Lower leg skin (tissue), 4 donors: ENCODE measurements around the gene TMEM256. TPM values are rescaled to one million over a fixed set of nuclear protein-coding genes. Genes with fewer than 3 reads are reported as not detected.
A peak's percentile ranks its signal among the peaks of the same experiment; 100 is the strongest.

ENCODE experiments used
- DNase-seq, 2 donors: peaks; one replicate each; pipeline ENCODE4 v3.0.0-alpha.2; 2019; ENCODE audit warnings: low spot score in 2 of 2
- H3K4me3 ChIP-seq: fragments of 200-600 bp; sonication (generic); 2 replicates; pipeline ENCODE4 v1.5.1; 2017; ENCODE audit warnings: mild to moderate bottlenecking, low read depth; ENCODE audit not compliant: poor library complexity, severe bottlenecking
- POLR2A ChIP-seq, 2 donors: fragments of 450-650 bp; IDR thresholded peaks; one replicate each; pipeline ENCODE4 v1.6.1; 2016 to 2017; ENCODE audit warnings: antibody characterized with exemption in 2 of 2, mild to moderate bottlenecking in 1 of 2, moderate library complexity in 1 of 2
- WGBS, 2 donors: methylation state at CpG; one replicate each; pipeline ENCODE4 v1.1.5; 2018; 5-methylcytosine and 5-hydroxymethylcytosine counted together
- intact Hi-C: fragments of 100-400 bp; cut with DNase I; formaldehyde crosslinking; loops from one replicate; pipeline ENCODE4 v1.15.0; 2023; ENCODE audit warnings: low total_unique reads
- total RNA-seq, 4 donors: library from RNA; depleted of rRNA; stranded (reverse); fragments of >200 nt; gene quantifications; one replicate each; pipeline ENCODE4 v1.1.0, GENCODE V29; 2016
- TF ChIP-seq, protein P1 (sequence below), 3 donors: fragments of 450-650 bp; IDR thresholded peaks; one replicate each; pipeline ENCODE4 v1.5.1; 2016; ENCODE audit warnings: antibody characterized with exemption in 3 of 3, mild to moderate bottlenecking in 3 of 3, moderate library complexity in 2 of 3

Gene TMEM256
- total RNA-seq, 4 donors from 2014 or later: 56.1 to 90.8 (median 65.5) TPM

DNA sequence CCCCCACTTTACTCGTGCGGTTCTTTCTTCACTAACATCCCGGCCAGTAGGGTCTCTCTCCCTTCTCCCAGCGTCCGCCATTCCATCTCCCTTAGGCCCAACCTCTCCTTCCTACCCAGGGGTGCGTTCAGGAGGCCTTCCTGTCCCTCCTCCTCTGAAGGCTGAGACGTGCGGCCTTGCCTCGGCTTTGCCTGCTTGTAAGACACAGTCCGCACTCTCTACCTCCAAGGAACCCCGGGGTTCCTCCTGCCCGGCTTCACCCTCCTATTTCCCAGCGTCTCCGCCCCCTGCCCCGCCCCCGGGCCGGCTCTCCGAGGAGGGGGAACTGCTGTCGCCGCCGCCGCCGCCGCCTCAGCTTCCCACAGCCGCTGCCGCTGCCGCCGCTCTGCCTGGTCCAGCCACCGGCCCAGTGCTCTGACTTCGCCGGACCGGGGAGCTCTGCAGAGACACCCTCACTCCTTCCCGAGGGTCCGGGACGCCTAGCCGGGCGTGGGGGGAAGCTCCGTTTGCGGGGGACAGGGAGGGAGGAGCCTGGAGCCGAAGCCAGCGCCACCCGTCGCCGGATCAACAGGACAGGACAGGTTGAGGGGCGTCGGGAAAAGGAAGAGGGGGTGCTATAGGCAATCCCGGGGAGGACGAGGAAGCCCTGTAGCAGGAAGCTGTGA is 34.2 kb upstream of the TMEM256 start:
- DNase-seq: peak in 1 of 2 donors; percentile 72
- intact Hi-C loops: loop anchor here (10.0 kb wide), 1 partner anchor 127 kb away; the partner anchor contains the start of gene SENP3
- peak overlapping the region; percentile 22 for H3K4me3 ChIP-seq
- TF ChIP-seq, protein P1, sequence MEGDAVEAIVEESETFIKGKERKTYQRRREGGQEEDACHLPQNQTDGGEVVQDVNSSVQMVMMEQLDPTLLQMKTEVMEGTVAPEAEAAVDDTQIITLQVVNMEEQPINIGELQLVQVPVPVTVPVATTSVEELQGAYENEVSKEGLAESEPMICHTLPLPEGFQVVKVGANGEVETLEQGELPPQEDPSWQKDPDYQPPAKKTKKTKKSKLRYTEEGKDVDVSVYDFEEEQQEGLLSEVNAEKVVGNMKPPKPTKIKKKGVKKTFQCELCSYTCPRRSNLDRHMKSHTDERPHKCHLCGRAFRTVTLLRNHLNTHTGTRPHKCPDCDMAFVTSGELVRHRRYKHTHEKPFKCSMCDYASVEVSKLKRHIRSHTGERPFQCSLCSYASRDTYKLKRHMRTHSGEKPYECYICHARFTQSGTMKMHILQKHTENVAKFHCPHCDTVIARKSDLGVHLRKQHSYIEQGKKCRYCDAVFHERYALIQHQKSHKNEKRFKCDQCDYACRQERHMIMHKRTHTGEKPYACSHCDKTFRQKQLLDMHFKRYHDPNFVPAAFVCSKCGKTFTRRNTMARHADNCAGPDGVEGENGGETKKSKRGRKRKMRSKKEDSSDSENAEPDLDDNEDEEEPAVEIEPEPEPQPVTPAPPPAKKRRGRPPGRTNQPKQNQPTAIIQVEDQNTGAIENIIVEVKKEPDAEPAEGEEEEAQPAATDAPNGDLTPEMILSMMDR (IDR thresholded peaks at IDR 0.05): no peak
- TF ChIP-seq POLR2A (IDR thresholded peaks at IDR 0.05): no peak
- WGBS, 2 donors: 4 to 12% methylated on average over 36 to 48 of the region's 48 CpGs

DNA sequence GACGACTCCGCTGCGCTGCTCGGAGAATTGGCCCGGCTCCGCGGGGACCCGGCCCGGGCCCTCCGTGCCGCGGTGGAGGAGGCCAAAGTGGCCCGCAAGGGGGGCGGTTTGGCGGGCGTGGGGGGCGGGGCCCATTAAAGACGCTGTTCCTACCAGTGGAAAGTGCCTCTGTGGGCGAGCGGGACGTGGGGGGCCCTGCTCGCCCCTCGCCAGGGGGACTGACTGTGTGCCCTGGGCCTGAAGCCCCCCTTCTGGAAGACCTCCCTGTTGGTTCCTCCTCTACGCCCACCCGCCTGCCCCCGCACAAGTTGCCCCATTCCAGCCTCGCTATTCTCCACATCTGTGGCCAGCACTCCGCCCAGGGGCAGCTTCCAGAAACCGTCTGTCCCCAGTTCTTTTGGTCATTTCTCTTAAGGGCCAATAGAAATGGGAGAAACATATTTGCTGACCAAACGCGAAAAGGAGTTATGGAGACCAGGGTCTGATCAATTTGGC is 33.5 kb upstream of the TMEM256 start:
- no peak overlapping the region for H3K4me3 ChIP-seq
- TF ChIP-seq, protein P1 (IDR thresholded peaks at IDR 0.05): no peak
- TF ChIP-seq POLR2A (IDR thresholded peaks at IDR 0.05): no peak
- WGBS, 2 donors: 17 to 24% methylated on average over 22 to 23 of the region's 31 CpGs
- no peak for DNase-seq
- intact Hi-C loops: loop anchor here (10.0 kb wide), 1 partner anchor 127 kb away; the partner anchor contains the start of gene SENP3

DNA sequence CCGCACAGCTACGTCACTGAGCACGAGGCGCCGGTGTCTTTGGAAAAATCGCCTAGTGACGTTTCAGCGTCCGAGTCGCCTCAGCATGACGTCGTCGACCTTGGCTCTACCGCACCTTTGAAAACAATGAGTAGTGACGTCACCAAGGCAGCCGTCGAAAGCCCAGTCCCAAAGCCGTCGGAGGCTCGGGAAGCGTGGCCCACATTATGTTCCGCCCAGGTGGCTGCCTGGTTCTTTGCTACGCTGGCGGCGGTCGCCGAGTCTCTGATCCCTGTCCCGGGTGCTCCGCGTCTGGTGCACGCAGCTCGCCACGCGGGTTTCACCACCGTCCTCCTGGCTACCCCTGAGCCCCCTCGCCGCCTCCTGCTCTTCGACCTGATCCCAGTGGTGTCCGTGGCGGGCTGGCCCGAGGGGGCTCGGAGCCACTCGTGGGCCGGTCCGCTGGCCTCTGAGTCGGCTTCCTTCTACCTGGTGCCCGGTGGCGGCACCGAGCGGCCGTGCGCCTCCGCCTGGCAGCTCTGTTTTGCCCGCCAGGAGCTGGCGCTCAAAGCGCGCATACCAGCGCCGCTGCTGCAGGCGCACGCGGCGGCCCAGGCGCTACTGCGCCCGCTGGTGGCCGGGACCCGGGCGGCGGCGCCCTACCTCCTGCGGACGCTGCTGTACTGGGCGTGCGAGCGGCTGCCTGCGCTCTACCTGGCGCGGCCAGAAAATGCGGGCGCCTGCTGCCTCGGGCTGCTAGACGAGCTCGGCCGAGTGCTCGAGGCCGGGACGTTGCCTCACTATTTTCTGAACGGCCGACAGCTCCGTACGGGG is 32.9 kb upstream of the TMEM256 start:
- TF ChIP-seq POLR2A (IDR thresholded peaks at IDR 0.05): no peak
- TF ChIP-seq, protein P1 (IDR thresholded peaks at IDR 0.05): no peak
- peak; percentile 58 to 95 for DNase-seq
- 5 to 6% methylated on average over 39 to 51 of the region's 92 CpGs for WGBS, 2 donors
- no peak overlapping the region for H3K4me3 ChIP-seq
- intact Hi-C loops: loop anchor here (10.0 kb wide), 1 partner anchor 128 kb away; the partner anchor contains the start of gene SENP3

DNA sequence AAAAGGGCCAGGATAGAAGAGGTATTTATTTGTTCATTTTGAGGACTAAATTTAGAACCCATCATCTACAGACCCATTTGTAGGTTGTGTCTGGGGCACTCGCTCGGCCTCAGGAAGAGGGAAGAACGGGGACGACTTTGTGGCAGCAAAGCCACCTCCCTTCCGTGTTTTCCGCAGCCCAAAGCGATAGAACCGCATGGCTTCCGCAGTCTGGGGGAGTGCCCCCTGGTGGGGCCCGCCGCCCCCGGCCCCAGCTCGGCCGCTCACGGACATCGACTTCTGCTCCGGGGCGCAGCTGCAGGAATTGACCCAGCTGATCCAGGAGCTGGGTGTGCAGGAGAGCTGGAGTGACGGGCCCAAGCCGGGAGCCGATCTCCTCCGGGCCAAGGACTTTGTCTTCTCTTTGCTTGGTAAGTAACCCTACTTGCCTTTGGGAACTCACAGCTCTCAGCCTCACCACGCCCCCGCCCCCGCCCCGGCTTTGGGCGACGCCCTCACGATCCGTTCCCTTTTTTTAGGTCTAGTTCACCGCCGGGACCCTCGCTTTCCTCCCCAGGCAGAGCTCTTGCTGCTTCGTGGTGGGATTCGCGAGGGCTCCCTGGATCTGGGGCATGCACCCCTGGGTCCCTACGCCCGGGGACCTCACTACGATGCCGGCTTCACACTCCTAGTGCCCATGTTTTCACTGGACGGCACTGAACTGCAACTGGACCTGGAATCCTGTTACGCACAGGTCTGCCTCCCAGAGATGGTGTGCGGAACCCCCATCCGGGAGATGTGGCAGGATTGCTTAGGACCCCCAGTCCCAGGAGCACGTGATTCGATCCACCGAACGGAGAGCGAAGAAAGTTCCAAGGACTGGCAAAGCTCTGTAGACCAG is 32.0 kb upstream of the TMEM256 start:
- H3K4me3 ChIP-seq: peak overlapping the region; percentile 22
- intact Hi-C loops: loop anchor here (10.0 kb wide), 1 partner anchor 129 kb away; the partner anchor contains the start of gene SENP3
- 6 to 8% methylated on average over 39 to 47 of the region's 49 CpGs for WGBS, 2 donors
- TF ChIP-seq POLR2A (IDR thresholded peaks at IDR 0.05): no peak
- TF ChIP-seq, protein P1 (IDR thresholded peaks at IDR 0.05): no peak
- peak; percentile 54 to 93 for DNase-seq

DNA sequence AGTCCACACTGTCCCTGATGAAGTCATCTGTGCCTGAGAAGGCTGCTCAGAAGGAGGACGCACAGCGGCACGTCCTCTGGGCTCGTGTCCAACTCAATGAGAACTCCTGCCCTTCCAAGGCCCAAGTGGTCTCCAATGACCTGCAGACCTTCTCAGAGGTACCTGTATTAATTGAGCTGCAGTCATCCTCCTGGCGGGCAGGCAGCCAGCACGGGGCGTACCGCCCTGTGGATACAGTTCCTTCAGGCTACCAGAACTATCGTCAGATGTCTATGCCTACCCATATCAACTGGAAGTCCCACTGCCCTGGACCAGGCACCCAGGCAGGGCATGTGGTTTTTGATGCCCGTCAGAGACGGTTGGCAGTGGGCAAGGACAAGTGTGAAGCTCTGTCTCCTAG is 28.4 kb upstream of the TMEM256 start:
- no peak for TF ChIP-seq POLR2A (IDR thresholded peaks at IDR 0.05)
- TF ChIP-seq, protein P1 (IDR thresholded peaks at IDR 0.05): no peak
- H3K4me3 ChIP-seq: no peak overlapping the region

More for the DNA sequence above, 28.4 kb upstream of the TMEM256 start:
- no peak for DNase-seq
- 86 to 93% methylated on average over 11 of the region's 11 CpGs for WGBS, 2 donors
- intact Hi-C loops: loop anchor here (10.0 kb wide), 1 partner anchor 133 kb away; the partner anchor contains the start of gene SENP3
